HepG2 (cell line): ENCODE measurements around the gene CNRIP1. TPM values are rescaled to one million over a fixed set of nuclear protein-coding genes. Genes with fewer than 3 reads are reported as not detected.

ENCODE experiments used
- ETV6 ChIP-seq: sonication (generic); formaldehyde crosslinking; conservative IDR thresholded peaks from 2 replicates; pipeline ENCODE4 v1.4.0; 2020; ENCODE audit warnings: missing genetic modification reagents
- HNRNPH1 ChIP-seq: fragments of 200-400 bp; formaldehyde crosslinking; optimal IDR thresholded peaks from 2 replicates; pipeline ENCODE3; 2017; ENCODE audit warnings: mild to moderate bottlenecking, low read depth, low read length
- MLLT10 ChIP-seq: sonication (generic); formaldehyde crosslinking; IDR thresholded peaks from 2 replicates; pipeline ENCODE4 v1.4.0; 2020; ENCODE audit warnings: missing genetic modification reagents
- RBAK ChIP-seq: sonication (generic); formaldehyde crosslinking; IDR thresholded peaks from 2 replicates; pipeline ENCODE4 v1.5.1; 2020; ENCODE audit warnings: mild to moderate bottlenecking, missing genetic modification reagents
- RFX1 ChIP-seq: fragments of 450-650 bp; IDR thresholded peaks from 2 replicates; pipeline ENCODE4 v1.6.1; 2017
- TBX2 ChIP-seq: sonication (generic); formaldehyde crosslinking; IDR thresholded peaks from 2 replicates; pipeline ENCODE4 v1.5.0; 2020; ENCODE audit warnings: missing genetic modification reagents, mild to moderate bottlenecking, borderline replicate concordance
- TMF1 ChIP-seq: sonication (generic); formaldehyde crosslinking; IDR thresholded peaks from 2 replicates; pipeline ENCODE4 v1.8.1; 2022; ENCODE audit warnings: low read depth, missing genetic modification reagents
- ZBTB39 ChIP-seq: sonication (generic); formaldehyde crosslinking; IDR thresholded peaks from 2 replicates; pipeline ENCODE4 v1.5.0; 2020; ENCODE audit warnings: missing genetic modification reagents
- ZBTB46 ChIP-seq: sonication (generic); formaldehyde crosslinking; IDR thresholded peaks from 2 replicates; pipeline ENCODE4 v1.4.0; 2020; ENCODE audit warnings: mild to moderate bottlenecking, missing genetic modification reagents, borderline replicate concordance
- ZKSCAN1 ChIP-seq: fragments of 150-350 bp; IDR thresholded peaks from 2 replicates; pipeline ENCODE4 v1.6.1; 2014; ENCODE audit warnings: low read length
- ZNF747 ChIP-seq: sonication (generic); formaldehyde crosslinking; IDR thresholded peaks from 2 replicates; pipeline ENCODE4 v1.8.1; 2023; ENCODE audit warnings: missing genetic modification reagents, mild to moderate bottlenecking, borderline replicate concordance
- polyA plus RNA-seq, 8 experiments: library from polyadenylated mRNA; depleted of rRNA in 3 of 8; stranded (reverse) in 7 of 8; unstranded in 1 of 8; fragments of >200 nt; fragmentation: Illumina TruSeq in 4 of 8; extraction: Trizol in 4 of 8; gene quantifications; 2 replicates each; pipeline versions ENCODE4 v1.2.1 to v1.2.3, GENCODE V29; 2011 to 2016; ENCODE audit warnings: low read depth in 4 of 8, missing spikeins in 1 of 8, mixed read lengths in 1 of 8; ENCODE audit not compliant: insufficient read depth in 1 of 8
- total RNA-seq, 5 experiments: library from RNA; depleted of rRNA; stranded (reverse); fragments of >200 nt; fragmentation: Illumina TruSeq; extraction: Trizol; gene quantifications; 2 replicates each; pipeline ENCODE4 v1.2.3, GENCODE V29; 2016; ENCODE audit warnings: low read depth in 1 of 5
- TF ChIP-seq, protein P1 (sequence below): sonication (generic); formaldehyde crosslinking; conservative IDR thresholded peaks from 2 replicates; pipeline ENCODE4 v1.8.0; 2022; ENCODE audit warnings: mild to moderate bottlenecking, moderate library complexity, missing genetic modification reagents
- TF ChIP-seq, protein P2 (sequence below): sonication (generic); formaldehyde crosslinking; IDR thresholded peaks from 2 replicates; pipeline ENCODE4 v1.4.0; 2020; ENCODE audit warnings: missing genetic modification reagents
- TF ChIP-seq, protein P3 (sequence below): IDR thresholded peaks from 2 replicates; pipeline ENCODE4 v1.6.1; 2012; ENCODE audit warnings: low read length, improper control_type of control experiment
- TF ChIP-seq, protein P4 (sequence below): sonication (generic); formaldehyde crosslinking; IDR thresholded peaks from 2 replicates; pipeline ENCODE4 v1.5.1; 2020; ENCODE audit warnings: mild to moderate bottlenecking, missing genetic modification reagents, moderate library complexity

The CNRIP1 gene
- total and polyA plus RNA-seq, 2 of the 13 experiments (the other 11 are each of a cell fraction or from before 2014, with no cell fraction given) = not detected

- TF ChIP-seq, protein P1, sequence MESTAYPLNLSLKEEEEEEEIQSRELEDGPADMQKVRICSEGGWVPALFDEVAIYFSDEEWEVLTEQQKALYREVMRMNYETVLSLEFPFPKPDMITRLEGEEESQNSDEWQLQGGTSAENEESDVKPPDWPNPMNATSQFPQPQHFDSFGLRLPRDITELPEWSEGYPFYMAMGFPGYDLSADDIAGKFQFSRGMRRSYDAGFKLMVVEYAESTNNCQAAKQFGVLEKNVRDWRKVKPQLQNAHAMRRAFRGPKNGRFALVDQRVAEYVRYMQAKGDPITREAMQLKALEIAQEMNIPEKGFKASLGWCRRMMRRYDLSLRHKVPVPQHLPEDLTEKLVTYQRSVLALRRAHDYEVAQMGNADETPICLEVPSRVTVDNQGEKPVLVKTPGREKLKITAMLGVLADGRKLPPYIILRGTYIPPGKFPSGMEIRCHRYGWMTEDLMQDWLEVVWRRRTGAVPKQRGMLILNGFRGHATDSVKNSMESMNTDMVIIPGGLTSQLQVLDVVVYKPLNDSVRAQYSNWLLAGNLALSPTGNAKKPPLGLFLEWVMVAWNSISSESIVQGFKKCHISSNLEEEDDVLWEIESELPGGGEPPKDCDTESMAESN = peak; percentile 77; the same call in 1 of the 2 replicates
- no peak; the same call in 1 of the 2 replicates for TF ChIP-seq ETV6 (CRISPR knock-in tag)
- no peak for TF ChIP-seq RBAK (CRISPR knock-in tag)
- TF ChIP-seq, protein P2, sequence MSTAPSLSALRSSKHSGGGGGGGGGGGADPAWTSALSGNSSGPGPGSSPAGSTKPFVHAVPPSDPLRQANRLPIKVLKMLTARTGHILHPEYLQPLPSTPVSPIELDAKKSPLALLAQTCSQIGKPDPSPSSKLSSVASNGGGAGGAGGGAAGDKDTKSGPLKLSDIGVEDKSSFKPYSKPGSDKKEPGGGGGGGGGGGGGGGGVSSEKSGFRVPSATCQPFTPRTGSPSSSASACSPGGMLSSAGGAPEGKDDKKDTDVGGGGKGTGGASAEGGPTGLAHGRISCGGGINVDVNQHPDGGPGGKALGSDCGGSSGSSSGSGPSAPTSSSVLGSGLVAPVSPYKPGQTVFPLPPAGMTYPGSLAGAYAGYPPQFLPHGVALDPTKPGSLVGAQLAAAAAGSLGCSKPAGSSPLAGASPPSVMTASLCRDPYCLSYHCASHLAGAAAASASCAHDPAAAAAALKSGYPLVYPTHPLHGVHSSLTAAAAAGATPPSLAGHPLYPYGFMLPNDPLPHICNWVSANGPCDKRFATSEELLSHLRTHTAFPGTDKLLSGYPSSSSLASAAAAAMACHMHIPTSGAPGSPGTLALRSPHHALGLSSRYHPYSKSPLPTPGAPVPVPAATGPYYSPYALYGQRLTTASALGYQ (CRISPR knock-in tag) = no peak; the same call in 1 of the 2 replicates
- TF ChIP-seq ZBTB39 (CRISPR knock-in tag) = peak; percentile 85; the same call in 1 of the 2 replicates
- TF ChIP-seq HNRNPH1 = peak; percentile 80
- TF ChIP-seq, protein P3, sequence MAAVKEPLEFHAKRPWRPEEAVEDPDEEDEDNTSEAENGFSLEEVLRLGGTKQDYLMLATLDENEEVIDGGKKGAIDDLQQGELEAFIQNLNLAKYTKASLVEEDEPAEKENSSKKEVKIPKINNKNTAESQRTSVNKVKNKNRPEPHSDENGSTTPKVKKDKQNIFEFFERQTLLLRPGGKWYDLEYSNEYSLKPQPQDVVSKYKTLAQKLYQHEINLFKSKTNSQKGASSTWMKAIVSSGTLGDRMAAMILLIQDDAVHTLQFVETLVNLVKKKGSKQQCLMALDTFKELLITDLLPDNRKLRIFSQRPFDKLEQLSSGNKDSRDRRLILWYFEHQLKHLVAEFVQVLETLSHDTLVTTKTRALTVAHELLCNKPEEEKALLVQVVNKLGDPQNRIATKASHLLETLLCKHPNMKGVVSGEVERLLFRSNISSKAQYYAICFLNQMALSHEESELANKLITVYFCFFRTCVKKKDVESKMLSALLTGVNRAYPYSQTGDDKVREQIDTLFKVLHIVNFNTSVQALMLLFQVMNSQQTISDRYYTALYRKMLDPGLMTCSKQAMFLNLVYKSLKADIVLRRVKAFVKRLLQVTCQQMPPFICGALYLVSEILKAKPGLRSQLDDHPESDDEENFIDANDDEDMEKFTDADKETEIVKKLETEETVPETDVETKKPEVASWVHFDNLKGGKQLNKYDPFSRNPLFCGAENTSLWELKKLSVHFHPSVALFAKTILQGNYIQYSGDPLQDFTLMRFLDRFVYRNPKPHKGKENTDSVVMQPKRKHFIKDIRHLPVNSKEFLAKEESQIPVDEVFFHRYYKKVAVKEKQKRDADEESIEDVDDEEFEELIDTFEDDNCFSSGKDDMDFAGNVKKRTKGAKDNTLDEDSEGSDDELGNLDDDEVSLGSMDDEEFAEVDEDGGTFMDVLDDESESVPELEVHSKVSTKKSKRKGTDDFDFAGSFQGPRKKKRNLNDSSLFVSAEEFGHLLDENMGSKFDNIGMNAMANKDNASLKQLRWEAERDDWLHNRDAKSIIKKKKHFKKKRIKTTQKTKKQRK = no peak
- TF ChIP-seq TBX2 (CRISPR knock-in tag) = peak; percentile 87
- no peak for TF ChIP-seq ZBTB46 (CRISPR knock-in tag)
- TF ChIP-seq MLLT10 (CRISPR knock-in tag) = no peak
- no peak for TF ChIP-seq ZKSCAN1
- TF ChIP-seq ZNF747 = peak; percentile 85
- 0 out of 2 replicates have a peak, but pooled peaks have one; percentile 73 for TF ChIP-seq TMF1 (CRISPR knock-in tag)
- no peak for TF ChIP-seq RFX1
- TF ChIP-seq, protein P4, sequence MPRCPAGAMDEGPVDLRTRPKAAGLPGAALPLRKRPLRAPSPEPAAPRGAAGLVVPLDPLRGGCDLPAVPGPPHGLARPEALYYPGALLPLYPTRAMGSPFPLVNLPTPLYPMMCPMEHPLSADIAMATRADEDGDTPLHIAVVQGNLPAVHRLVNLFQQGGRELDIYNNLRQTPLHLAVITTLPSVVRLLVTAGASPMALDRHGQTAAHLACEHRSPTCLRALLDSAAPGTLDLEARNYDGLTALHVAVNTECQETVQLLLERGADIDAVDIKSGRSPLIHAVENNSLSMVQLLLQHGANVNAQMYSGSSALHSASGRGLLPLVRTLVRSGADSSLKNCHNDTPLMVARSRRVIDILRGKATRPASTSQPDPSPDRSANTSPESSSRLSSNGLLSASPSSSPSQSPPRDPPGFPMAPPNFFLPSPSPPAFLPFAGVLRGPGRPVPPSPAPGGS (CRISPR knock-in tag) = peak; percentile 84; the same call in 1 of the 2 replicates
These were observed 67.1 kb downstream of the CNRIP1 start, which contains the start of gene PPP3R1 (continued) for GRCh38 chr2:68252400-68253218.
